OCI-LY3 (cell line): ENCODE measurements around the gene PCNX1.
A peak's percentile ranks its signal among the peaks of the same experiment; 100 is the strongest.
"Not testable (repeated sequence)": the region's sequence is repeated elsewhere in the genome, so short reads cannot be mapped to it uniquely, and the experiment has no call there.

Experiments
- H2AFZ ChIP-seq: fragments of 200-600, 300-600 bp; shearing (Covaris generic); 2 replicates; pipeline ENCODE4 v1.6.0; 2014; ENCODE audit warnings: antibody characterized with exemption, low read depth, low read length
- H3K27ac ChIP-seq: fragments of 200-600, 300-600 bp; sonication (generic); 2 replicates; pipeline ENCODE4 v1.5.1; 2014; ENCODE audit warnings: mild to moderate bottlenecking, low read length, moderate library complexity, mixed read lengths
- H3K27me3 ChIP-seq: fragments of 200-600, 300-600 bp; sonication (generic); 2 replicates; pipeline ENCODE4 v1.6.1; 2014; ENCODE audit warnings: low read depth, low read length, mixed read lengths
- H3K36me3 ChIP-seq: fragments of 200-600, 300-600 bp; sonication (generic); replicated peaks from 2 replicates; pipeline ENCODE3; 2014; ENCODE audit warnings: low read depth, low read length, mixed read lengths
- H3K4me1 ChIP-seq: fragments of 300-600, 200-600 bp; sonication (generic); 2 replicates; pipeline ENCODE4 v1.6.1; 2014; ENCODE audit warnings: low read length, mixed read lengths
- H3K4me2 ChIP-seq: fragments of 200-600, 300-600 bp; sonication (generic); 2 replicates; pipeline ENCODE4 v1.6.1; 2014; ENCODE audit warnings: low read length, mixed read lengths
- H3K4me3 ChIP-seq: fragments of 300-600, 200-600 bp; sonication (generic); 2 replicates; pipeline ENCODE4 v1.5.1; 2014; ENCODE audit warnings: antibody characterized with exemption, mild to moderate bottlenecking, low read length, moderate library complexity
- H3K79me2 ChIP-seq: fragments of 300-600, 200-600 bp; shearing (Covaris generic); 2 replicates; pipeline ENCODE4 v1.6.1; 2014; ENCODE audit warnings: mild to moderate bottlenecking, low read length, mixed read lengths
- H3K9ac ChIP-seq: fragments of 300-600, 200-600 bp; shearing (Covaris generic); 2 replicates; pipeline ENCODE4 v1.6.0; 2014; ENCODE audit warnings: mild to moderate bottlenecking, low read length, moderate library complexity
- H3K9me3 ChIP-seq: fragments of 200-600, 300-600 bp; shearing (Covaris generic); 2 replicates; pipeline ENCODE4 v1.6.1; 2014; ENCODE audit warnings: low read length, mixed read lengths; ENCODE audit not compliant: insufficient read depth
- H4K20me1 ChIP-seq: fragments of 200-600, 300-600 bp; sonication (generic); 2 replicates; pipeline ENCODE4 v1.6.1; 2016; ENCODE audit warnings: low read length, mixed read lengths; ENCODE audit not compliant: insufficient read depth
- EZH2phosphoT487 ChIP-seq: fragments of 200-600 bp; shearing (Covaris generic); IDR thresholded peaks from 2 replicates; pipeline ENCODE4 v1.6.1; 2018; ENCODE audit warnings: antibody characterized with exemption, mixed run types, low read depth
- TF ChIP-seq, protein P1 (sequence below): fragments of 200-600, 300-600 bp; sonication (generic); IDR thresholded peaks from 2 replicates; pipeline ENCODE4 v1.5.1; 2014; ENCODE audit warnings: antibody characterized with exemption, low read length, low read depth

Gene PCNX1

DNA sequence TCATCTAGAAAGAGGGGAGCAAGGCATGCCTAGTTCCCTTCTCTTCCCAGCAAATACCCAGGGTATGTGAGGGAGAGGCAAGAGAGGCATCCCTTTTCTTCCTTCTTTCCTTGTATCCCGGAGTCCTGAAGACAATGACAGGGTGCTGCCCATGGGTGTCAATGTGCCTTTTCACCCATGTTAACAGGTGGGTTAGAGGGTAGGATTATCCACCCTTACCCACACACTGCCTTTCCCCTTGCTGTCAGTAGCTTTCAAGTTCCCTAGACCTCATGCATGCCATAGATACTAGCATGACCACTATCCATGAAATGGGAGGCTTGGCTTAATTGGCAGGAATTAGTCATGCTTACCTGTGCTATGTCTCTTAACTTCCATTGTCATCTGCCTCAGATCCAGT, 36.3 kb upstream of the PCNX1 start:
- Histone ChIP-seq H3K27ac (no peak overlapping the region), H3K4me1 (peaks cover 6% of the 10 kb centered on the region; the same call in 1 of the 2 replicates), H3K4me2 (no peak overlapping the region), H3K36me3 (peaks cover 4% of the 10 kb centered on the region), H4K20me1 (no peaks in the 10 kb centered on the region), H2AFZ (no peak overlapping the region), H3K79me2 (no peaks in the 10 kb centered on the region), H3K4me3 (no peak overlapping the region), H3K9me3 (peaks cover 33% of the 10 kb centered on the region; the same call in 1 of the 2 replicates), H3K9ac (no peak overlapping the region), H3K27me3 (peaks cover 4% of the 10 kb centered on the region; the same call in 1 of the 2 replicates)
- no peak for TF ChIP-seq EZH2phosphoT487

DNA sequence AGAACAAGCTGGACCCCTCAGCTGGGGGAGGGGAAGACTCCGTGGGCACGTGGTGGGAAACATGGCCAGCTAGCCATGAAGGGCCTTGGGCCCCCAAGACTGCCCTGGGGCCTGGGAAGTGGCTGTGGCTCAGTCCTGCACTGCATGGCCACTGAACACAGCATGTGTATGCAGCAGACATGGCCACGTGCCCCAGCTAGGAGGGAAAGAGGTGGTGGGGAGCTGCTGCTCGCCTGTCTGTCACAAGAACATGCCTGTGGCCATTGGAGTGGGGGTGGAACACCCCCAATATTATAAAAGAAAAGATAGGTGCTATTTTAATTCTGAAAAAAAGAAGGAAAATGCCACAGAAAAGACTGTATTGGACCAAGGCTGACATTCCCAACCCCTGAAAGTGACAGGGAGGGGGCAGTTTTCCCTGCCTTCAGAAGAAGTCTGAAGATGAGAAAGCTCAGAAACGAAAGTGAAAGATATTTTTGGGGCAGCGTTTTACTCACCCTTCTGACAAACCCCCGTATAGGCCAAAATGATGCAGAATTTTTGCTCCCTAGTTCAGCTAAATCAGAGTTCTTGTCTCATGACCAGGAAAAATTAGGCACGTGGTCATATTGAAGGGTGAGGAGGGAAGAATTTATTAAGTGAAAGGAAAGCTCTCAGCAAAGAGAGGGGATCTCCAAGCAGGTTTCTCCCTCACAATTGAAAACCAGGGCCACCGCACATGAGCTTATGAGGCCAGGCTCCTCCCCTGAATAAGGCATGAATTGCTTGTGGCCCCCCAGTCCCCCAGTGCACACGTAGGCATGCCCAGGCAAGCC, 35.2 kb upstream of the PCNX1 start:
- TF ChIP-seq, protein P1, sequence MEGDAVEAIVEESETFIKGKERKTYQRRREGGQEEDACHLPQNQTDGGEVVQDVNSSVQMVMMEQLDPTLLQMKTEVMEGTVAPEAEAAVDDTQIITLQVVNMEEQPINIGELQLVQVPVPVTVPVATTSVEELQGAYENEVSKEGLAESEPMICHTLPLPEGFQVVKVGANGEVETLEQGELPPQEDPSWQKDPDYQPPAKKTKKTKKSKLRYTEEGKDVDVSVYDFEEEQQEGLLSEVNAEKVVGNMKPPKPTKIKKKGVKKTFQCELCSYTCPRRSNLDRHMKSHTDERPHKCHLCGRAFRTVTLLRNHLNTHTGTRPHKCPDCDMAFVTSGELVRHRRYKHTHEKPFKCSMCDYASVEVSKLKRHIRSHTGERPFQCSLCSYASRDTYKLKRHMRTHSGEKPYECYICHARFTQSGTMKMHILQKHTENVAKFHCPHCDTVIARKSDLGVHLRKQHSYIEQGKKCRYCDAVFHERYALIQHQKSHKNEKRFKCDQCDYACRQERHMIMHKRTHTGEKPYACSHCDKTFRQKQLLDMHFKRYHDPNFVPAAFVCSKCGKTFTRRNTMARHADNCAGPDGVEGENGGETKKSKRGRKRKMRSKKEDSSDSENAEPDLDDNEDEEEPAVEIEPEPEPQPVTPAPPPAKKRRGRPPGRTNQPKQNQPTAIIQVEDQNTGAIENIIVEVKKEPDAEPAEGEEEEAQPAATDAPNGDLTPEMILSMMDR = no peak
- no peak for TF ChIP-seq EZH2phosphoT487
- 0 out of 2 replicates have a peak overlapping the region, but pooled peaks have one; percentile 24 for H3K4me3 ChIP-seq
- no peak overlapping the region for H3K9ac ChIP-seq

DNA sequence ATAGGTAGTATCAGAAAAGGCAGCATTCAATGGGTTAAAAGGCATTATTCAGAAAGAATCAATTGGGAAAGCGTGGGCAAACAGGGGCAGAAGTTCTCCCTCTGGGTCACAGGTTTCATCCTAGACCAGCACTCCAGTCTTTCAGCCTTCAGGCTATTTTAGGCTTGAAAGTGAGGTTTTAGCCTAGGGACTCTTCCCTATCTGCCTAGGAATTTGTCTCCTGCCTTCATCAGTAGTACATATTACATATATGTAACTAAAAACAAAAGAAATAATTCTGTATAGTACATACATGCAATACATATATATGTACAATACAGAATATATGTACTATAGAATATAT, 34.6 kb upstream of the PCNX1 start:
- peaks cover 7% of the 10 kb centered on the region; the same call in 1 of the 2 replicates for H3K27me3 ChIP-seq
- peaks cover 6% of the 10 kb centered on the region; the same call in 1 of the 2 replicates for H3K4me1 ChIP-seq
- peaks cover 4% of the 10 kb centered on the region for H3K36me3 ChIP-seq
- no peak overlapping the region for H3K4me3 ChIP-seq
- H3K9ac ChIP-seq = no peak overlapping the region
- peaks cover 24% of the 10 kb centered on the region; the same call in 1 of the 2 replicates for H3K9me3 ChIP-seq
- H3K27ac ChIP-seq = no peak overlapping the region
- H2AFZ ChIP-seq = no peak overlapping the region
- no peak for TF ChIP-seq EZH2phosphoT487
- TF ChIP-seq, protein P1 = no peak
- H4K20me1 ChIP-seq = no peaks in the 10 kb centered on the region
- no peaks in the 10 kb centered on the region for H3K79me2 ChIP-seq
- H3K4me2 ChIP-seq = peak overlapping the region; percentile 35; the same call in 1 of the 2 replicates

More for the DNA sequence above, 35.2 kb upstream of the PCNX1 start:
- Histone ChIP-seq H4K20me1 (no peaks in the 10 kb centered on the region), H3K36me3 (peaks cover 4% of the 10 kb centered on the region), H3K27ac (no peak overlapping the region), H3K4me2 (peak overlapping the region; percentile 35), H3K9me3 (peaks cover 27% of the 10 kb centered on the region; the same call in 1 of the 2 replicates), H3K4me1 (peaks cover 6% of the 10 kb centered on the region; the same call in 1 of the 2 replicates), H3K27me3 (peaks cover 7% of the 10 kb centered on the region; the same call in 1 of the 2 replicates), H3K79me2 (no peaks in the 10 kb centered on the region), H2AFZ (no peak overlapping the region)

DNA sequence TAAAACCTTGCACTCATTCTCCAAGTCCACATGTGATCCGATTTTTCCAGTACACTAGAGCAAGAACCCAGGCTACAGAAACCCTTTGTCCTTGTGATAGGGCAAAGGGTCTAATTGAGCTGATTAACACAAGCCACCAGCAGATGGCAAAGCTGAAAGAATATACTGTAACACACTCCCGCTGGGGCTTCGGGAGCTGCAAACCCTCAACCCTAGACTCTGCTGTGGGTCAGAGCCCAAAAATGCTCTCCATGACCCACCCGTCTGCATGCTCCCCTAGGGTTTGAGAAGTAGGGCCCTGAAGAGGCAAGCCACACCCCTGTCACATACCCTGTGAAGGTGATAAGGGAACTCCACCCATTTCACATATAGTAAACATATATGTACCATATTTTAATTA, 33.6 kb upstream of the PCNX1 start:
- no peak overlapping the region for H3K4me3 ChIP-seq
- H2AFZ ChIP-seq = no peak overlapping the region
- TF ChIP-seq EZH2phosphoT487 = no peak
- TF ChIP-seq, protein P1 = peak; percentile 39
- H3K79me2 ChIP-seq = no peaks in the 10 kb centered on the region
- H3K36me3 ChIP-seq = peaks cover 4% of the 10 kb centered on the region
- H4K20me1 ChIP-seq = no peaks in the 10 kb centered on the region
- peaks cover 6% of the 10 kb centered on the region; the same call in 1 of the 2 replicates for H3K4me1 ChIP-seq
- no peak overlapping the region for H3K9ac ChIP-seq
- peaks cover 24% of the 10 kb centered on the region; the same call in 1 of the 2 replicates for H3K9me3 ChIP-seq
- H3K4me2 ChIP-seq = no peak overlapping the region
- no peak overlapping the region for H3K27ac ChIP-seq
- peaks cover 7% of the 10 kb centered on the region; the same call in 1 of the 2 replicates for H3K27me3 ChIP-seq

DNA sequence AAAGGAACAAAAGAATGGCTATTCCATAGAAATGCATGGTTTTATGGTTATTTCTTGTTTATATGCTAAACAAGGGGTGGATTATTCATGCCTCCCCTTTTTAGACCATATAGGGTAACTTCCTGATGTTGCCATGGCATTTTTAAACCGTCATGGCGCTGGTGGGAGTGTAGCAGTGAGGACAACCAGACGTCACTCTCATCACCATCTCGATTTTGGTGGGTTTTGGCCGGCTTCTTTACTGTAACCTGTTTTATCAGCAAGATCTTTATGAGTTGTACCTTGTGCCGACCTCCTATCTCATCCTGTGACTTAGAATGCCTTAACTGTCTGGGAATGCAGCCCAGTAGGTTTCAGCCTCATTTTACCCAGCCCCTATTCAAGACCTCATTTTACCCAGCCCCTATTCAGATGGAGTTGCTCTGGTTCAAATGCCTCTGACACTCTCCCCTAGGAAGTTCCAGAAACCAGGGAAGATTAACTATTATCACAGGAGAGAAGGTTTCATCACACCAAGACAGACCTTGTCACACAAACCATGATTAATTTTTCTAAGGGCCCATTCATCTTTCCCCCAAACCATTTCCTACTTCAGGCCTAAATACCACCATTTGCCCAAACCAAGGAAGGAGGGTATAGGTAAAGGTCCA, 31.3 kb upstream of the PCNX1 start:
- H3K36me3 ChIP-seq, H3K27ac ChIP-seq, H2AFZ ChIP-seq, H3K4me2 ChIP-seq, H4K20me1 ChIP-seq, H3K4me3 ChIP-seq, H3K4me1 ChIP-seq, H3K79me2 ChIP-seq, H3K9ac ChIP-seq: not testable (repeated sequence)
- H3K27me3 ChIP-seq = peaks cover 14% of the 10 kb centered on the region; the same call in 1 of the 2 replicates
- 0 out of 2 replicates have a peak, but pooled peaks cover 15% of the 10 kb centered on the region for H3K9me3 ChIP-seq
